ENCODE results near the gene ABCA4.

GRCh38 chr1:94143809-94144176 lies 22.8 kb upstream of the ABCA4 start:
- TF ChIP-seq POLR2A (IDR thresholded peaks at IDR 0.05) (no peak), CTCF (IDR thresholded peaks at IDR 0.05) (no peak)
